Stimulated activated CD4-positive, alpha-beta T cell treated with anti-CD3 and anti-CD28 coated beads, TNF-alpha, amount 100 ng/mL, for 4 hours (primary cell): ENCODE data around the gene ACTN3.
A peak's percentile ranks its signal among the peaks of the same experiment; 100 is the strongest.
"Not testable (repeated sequence)": the region's sequence is repeated elsewhere in the genome, so short reads cannot be mapped to it uniquely, and the experiment has no call there.

ENCODE experiments used
- DNase-seq, 3 experiments: peaks; one replicate each; pipeline ENCODE4 v3.0.0-alpha.2; 2020; ENCODE audit warnings: low read depth in 3 of 3

Gene ACTN3

GRCh38 chr11:66544952-66545351, 1.8 kb upstream of the ACTN3 start:
- not testable (repeated sequence) for DNase-seq

GRCh38 chr11:66545701-66546367, 869 bp upstream of the ACTN3 start, which contains the start of gene ZDHHC24:
TSS of gene ZDHHC24 (minus strand) at chr11:66546048. CDS start at chr11:66546003, 45 bp downstream.
- peak; percentile 62 to 75 (median 71) for DNase-seq

GRCh38 chr11:66546966-66547661, 411 bp downstream of the ACTN3 start:
- DNase-seq = no peak

- no peak for DNase-seq
Measured at GRCh38 chr11:66547662-66548009, 933 bp downstream of the ACTN3 start.

- no peak for DNase-seq
Measured at GRCh38 chr11:66548041-66548440, 1.3 kb downstream of the ACTN3 start.

GRCh38 chr11:66548774-66549630, 2.3 kb downstream of the ACTN3 start:
- DNase-seq = no peak

GRCh38 chr11:66549696-66550095, 3.0 kb downstream of the ACTN3 start:
- no peak for DNase-seq

GRCh38 chr11:66550887-66551286, 4.2 kb downstream of the ACTN3 start:
- DNase-seq = no peak

GRCh38 chr11:66554602-66555001, 7.9 kb downstream of the ACTN3 start:
- no peak for DNase-seq

GRCh38 chr11:66555416-66555815, 8.7 kb downstream of the ACTN3 start:
- DNase-seq = no peak

GRCh38 chr11:66556086-66556485, 9.4 kb downstream of the ACTN3 start:
- DNase-seq = no peak

- DNase-seq = no peak
Measured at GRCh38 chr11:66557733-66558326, 11.1 kb downstream of the ACTN3 start.

- peak in 2 of 3 experiments; percentile 18 to 22 for DNase-seq
Measured at GRCh38 chr11:66559142-66559865, 12.6 kb downstream of the ACTN3 start.

- no peak for DNase-seq
Measured at GRCh38 chr11:66559866-66560676, 13.4 kb downstream of the ACTN3 start.

- no peak for DNase-seq
Measured at GRCh38 chr11:66561178-66561974, 14.7 kb downstream of the ACTN3 start.

- DNase-seq = no peak
Measured at GRCh38 chr11:66561975-66562248, 15.2 kb downstream of the ACTN3 start.

- no peak for DNase-seq
Measured at GRCh38 chr11:66562275-66562674, 15.6 kb downstream of the ACTN3 start.

GRCh38 chr11:66562907-66563583, 16.3 kb downstream of the ACTN3 start:
- no peak for DNase-seq

GRCh38 chr11:66563832-66564231, 17.1 kb downstream of the ACTN3 start:
- no peak for DNase-seq
